ENCODE data around the gene PPM1F. TPM values are rescaled to one million over a fixed set of nuclear protein-coding genes. Genes with fewer than 3 reads are reported as not detected.
"Not testable (repeated sequence)": the region's sequence is repeated elsewhere in the genome, so short reads cannot be mapped to it uniquely, and the experiment has no call there.

The PPM1F gene
- total RNA-seq, 1 donor from 2014 or later: 26.2 TPM

DNA sequence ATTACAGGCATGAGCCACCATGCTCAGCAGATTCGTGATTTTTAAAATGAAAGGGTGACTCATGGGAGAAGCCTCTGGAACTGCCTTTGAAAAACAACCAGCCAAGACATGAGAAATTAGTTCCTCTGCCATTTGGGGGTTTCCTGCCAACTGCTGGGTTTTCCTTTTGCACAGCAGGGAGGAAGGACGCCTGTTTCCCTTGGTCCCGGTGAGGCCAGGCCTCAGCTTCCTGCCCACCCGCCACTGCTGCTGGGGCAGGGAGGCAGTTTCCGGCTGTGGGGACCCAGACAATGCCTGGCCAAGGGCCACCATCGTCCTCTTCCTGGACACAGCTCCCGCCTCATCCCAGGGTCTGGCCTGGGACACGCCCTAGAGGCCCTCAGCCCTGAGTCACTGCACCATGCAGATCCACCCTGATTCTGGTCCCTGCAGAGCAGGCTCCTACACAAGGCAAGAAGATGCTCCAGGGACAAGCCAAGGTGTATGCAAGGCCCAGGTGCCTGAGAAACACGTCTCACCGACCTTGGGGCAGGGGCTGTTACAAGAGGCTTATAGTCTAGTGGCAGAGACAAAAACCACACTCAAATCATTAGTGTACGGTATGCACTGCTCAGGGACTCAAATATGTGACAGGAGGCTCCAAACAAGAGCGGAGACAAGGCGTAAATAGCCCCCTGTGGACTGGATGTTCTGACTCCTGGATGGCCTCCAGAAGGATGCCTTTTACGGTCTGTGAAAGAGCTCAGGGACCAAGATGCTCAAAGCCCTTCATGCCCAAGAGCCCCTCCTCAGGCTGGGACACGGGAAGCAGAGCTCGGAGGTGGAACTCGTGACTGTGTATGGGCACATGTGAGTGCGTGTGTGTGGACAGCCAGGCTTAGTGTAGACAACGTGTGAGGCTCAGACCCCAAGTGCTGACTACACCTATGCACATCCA lies 10.0 kb downstream of the PPM1F start:
- peak overlapping the region; percentile 93 for H3K27ac Mint-ChIP-seq (ENCODE audit: unreplicated experiment)
- TF ChIP-seq, protein P1, sequence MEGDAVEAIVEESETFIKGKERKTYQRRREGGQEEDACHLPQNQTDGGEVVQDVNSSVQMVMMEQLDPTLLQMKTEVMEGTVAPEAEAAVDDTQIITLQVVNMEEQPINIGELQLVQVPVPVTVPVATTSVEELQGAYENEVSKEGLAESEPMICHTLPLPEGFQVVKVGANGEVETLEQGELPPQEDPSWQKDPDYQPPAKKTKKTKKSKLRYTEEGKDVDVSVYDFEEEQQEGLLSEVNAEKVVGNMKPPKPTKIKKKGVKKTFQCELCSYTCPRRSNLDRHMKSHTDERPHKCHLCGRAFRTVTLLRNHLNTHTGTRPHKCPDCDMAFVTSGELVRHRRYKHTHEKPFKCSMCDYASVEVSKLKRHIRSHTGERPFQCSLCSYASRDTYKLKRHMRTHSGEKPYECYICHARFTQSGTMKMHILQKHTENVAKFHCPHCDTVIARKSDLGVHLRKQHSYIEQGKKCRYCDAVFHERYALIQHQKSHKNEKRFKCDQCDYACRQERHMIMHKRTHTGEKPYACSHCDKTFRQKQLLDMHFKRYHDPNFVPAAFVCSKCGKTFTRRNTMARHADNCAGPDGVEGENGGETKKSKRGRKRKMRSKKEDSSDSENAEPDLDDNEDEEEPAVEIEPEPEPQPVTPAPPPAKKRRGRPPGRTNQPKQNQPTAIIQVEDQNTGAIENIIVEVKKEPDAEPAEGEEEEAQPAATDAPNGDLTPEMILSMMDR (IDR thresholded peaks at IDR 0.05): no peak
- H3K9me3 Mint-ChIP-seq (ENCODE audit: low read depth): no peaks in the 10 kb centered on the region
- no peak overlapping the region for H3K4me3 Mint-ChIP-seq (ENCODE audit: unreplicated experiment)
- H3K36me3 Mint-ChIP-seq (ENCODE audit: low read depth): peaks cover 8% of the 10 kb centered on the region
- H3K4me1 Mint-ChIP-seq (ENCODE audit: low read depth): peaks cover 56% of the 10 kb centered on the region
- no peaks in the 10 kb centered on the region for H3K27me3 Mint-ChIP-seq (ENCODE audit: low read depth)
- DNase-seq (ENCODE audit: low spot score): no peak

DNA sequence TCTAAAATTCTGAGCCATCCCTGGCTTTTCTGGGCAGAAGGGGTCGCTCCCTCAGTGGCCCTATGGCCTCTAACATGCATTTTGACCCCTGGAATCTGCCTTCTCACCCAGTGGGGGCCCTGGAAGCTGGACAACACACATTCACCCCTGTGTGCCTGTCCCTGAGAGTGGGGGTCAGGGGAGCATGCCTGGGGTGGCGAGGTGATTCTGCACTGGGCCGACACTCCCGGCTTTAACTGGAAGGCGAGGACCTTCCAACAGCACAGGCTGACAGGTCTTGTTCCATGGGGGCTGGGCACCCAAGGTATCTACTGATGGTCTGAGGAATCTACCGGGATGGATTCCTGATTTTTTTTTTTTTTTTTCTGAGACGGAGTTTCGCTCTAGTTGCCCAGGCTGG lies 10.7 kb downstream of the PPM1F start:
- TF ChIP-seq, protein P1 (IDR thresholded peaks at IDR 0.05): no peak
- Mint-ChIP-seq H3K4me3 (ENCODE audit: unreplicated experiment) (no peak overlapping the region), H3K36me3 (ENCODE audit: low read depth) (peaks cover 8% of the 10 kb centered on the region)

DNA sequence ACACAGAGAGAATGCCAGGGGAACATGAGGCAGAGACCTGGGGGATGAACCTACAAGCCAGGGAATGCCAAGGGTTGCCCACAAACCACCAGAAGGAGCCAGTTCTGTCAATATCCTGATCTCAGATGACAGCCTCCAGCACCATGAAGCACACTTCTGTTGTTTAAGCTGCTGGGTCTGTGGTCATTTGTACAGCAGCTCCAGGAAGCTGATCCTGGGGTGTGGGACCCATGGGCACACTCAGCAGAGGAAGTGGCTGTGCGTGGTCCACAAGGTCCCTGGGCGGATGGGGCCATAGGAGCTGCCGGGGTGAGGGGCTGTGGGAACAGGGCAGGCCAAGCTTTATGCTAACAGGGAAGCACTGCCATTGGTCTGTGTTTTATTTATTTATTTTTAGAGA lies 12.1 kb downstream of the PPM1F start:
- Mint-ChIP-seq H3K27me3 (ENCODE audit: low read depth) (no peaks in the 10 kb centered on the region), H3K36me3 (ENCODE audit: low read depth) (peaks cover 8% of the 10 kb centered on the region), H3K4me3 (ENCODE audit: unreplicated experiment) (no peak overlapping the region), H3K4me1 (ENCODE audit: low read depth) (peaks cover 62% of the 10 kb centered on the region), H3K27ac (ENCODE audit: unreplicated experiment) (no peak overlapping the region), H3K9me3 (ENCODE audit: low read depth) (no peaks in the 10 kb centered on the region)
- DNase-seq (ENCODE audit: low spot score): no peak
- TF ChIP-seq, protein P1 (IDR thresholded peaks at IDR 0.05): no peak

More for the DNA sequence above, 10.7 kb downstream of the PPM1F start:
- H3K4me1 Mint-ChIP-seq (ENCODE audit: low read depth): peaks cover 57% of the 10 kb centered on the region
- H3K27me3 Mint-ChIP-seq (ENCODE audit: low read depth): no peaks in the 10 kb centered on the region
- H3K27ac Mint-ChIP-seq (ENCODE audit: unreplicated experiment): peak overlapping the region; percentile 93
- no peaks in the 10 kb centered on the region for H3K9me3 Mint-ChIP-seq (ENCODE audit: low read depth)
- DNase-seq (ENCODE audit: low spot score): no peak

DNA sequence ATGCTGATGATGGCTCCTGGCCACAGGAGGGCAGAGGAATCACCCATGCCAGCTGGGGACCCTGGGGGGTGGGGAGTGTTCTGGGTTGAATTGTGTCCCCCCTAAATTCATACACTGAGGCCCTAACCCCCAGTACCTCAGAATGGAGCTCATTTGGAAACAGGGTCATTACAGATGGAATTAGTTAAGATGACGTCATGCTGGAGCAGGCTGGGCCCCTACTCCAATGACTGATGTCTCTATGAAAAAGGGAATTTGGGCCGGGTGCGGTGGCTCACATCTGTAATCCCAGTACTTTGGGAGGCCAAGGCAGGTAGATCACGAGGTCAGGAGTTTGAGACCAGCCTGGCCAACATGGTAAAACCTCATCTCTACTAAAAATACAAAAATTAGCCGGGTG lies 12.7 kb downstream of the PPM1F start:
- DNase-seq (ENCODE audit: low spot score); H3K36me3 Mint-ChIP-seq (ENCODE audit: low read depth); H3K4me3 Mint-ChIP-seq (ENCODE audit: unreplicated experiment); H3K9me3 Mint-ChIP-seq (ENCODE audit: low read depth); H3K27ac Mint-ChIP-seq (ENCODE audit: unreplicated experiment); H3K27me3 Mint-ChIP-seq (ENCODE audit: low read depth): not testable (repeated sequence)
- H3K4me1 Mint-ChIP-seq (ENCODE audit: low read depth): peaks cover 62% of the 10 kb centered on the region

DNA sequence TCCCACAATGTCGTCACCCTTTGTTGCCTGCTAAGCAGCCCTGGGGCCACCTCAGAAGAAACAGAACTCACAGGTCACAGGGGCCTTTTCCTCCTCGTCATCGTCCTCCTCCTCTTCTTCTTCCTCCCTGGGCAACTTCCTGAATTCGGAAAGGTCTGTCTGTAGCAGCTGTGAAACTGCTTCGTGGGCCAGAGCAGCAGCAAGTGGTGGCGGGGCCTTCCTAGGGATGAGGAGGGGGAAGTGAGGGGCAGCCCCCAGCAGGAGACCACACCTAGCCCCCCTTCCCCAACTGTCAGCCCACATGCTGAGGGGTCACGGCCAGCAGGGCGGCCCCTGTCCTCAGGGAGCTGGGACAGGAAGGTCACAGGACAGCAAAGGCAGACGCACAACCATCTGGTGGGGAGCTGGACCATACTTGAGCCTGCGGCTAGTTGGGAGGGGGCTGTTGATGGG lies 13.2 kb downstream of the PPM1F start:
- Mint-ChIP-seq H3K27me3 (ENCODE audit: low read depth) (no peaks in the 10 kb centered on the region), H3K36me3 (ENCODE audit: low read depth) (peaks cover 2% of the 10 kb centered on the region), H3K4me3 (ENCODE audit: unreplicated experiment) (no peak overlapping the region), H3K9me3 (ENCODE audit: low read depth) (no peaks in the 10 kb centered on the region), H3K4me1 (ENCODE audit: low read depth) (peaks cover 62% of the 10 kb centered on the region), H3K27ac (ENCODE audit: unreplicated experiment) (no peak overlapping the region)
- no peak for DNase-seq (ENCODE audit: low spot score)
- TF ChIP-seq, protein P1 (IDR thresholded peaks at IDR 0.05): no peak
